Measurements from ENCODE around the gene TMED8. TPM values are rescaled to one million over a fixed set of nuclear protein-coding genes. Genes with fewer than 3 reads are reported as not detected.

Gene TMED8
- total and polyA plus RNA-seq, 5 donors: 2.4 to 7.5 (median 6.4) TPM

GRCh38 chr14:77311217-77311616 is 65.7 kb downstream of the TMED8 start:
- DNase-seq (no peak), ATAC-seq (no peak)
- Histone ChIP-seq H3K27me3 (ENCODE audit: control insufficient read depth, insufficient read depth) (no peaks in the 10 kb centered on the region), H3K9me3 (ENCODE audit: control insufficient read depth, low read length) (no peaks in the 10 kb centered on the region), H3K27ac (ENCODE audit: low read length) (no peak overlapping the region), H3K4me3 (ENCODE audit: low read length) (no peak overlapping the region), H3K4me1 (ENCODE audit: control insufficient read depth, insufficient read depth, low read length) (peaks cover 8% of the 10 kb centered on the region)
- 88% methylated on average over 2 of the region's 2 CpGs for WGBS
- intact Hi-C loops (cut with DNase I): loop anchor here in 3 of 4 donors (10.0 kb wide), 2 partner anchors 156 to 436 kb away; no protein-coding TSS in a partner anchor

- no peaks in the 10 kb centered on the region for H3K9me3 ChIP-seq (ENCODE audit: control insufficient read depth, low read length)
- H3K4me1 ChIP-seq (ENCODE audit: control insufficient read depth, insufficient read depth, low read length): peaks cover 6% of the 10 kb centered on the region
- H3K27ac ChIP-seq (ENCODE audit: low read length): no peak overlapping the region
- ATAC-seq (no peak), DNase-seq (no peak)
- no peaks in the 10 kb centered on the region for H3K27me3 ChIP-seq (ENCODE audit: control insufficient read depth, insufficient read depth)
- intact Hi-C loops (cut with DNase I): loop anchor here in 3 of 4 donors (10.0 kb wide), 2 partner anchors 155 to 435 kb away; no protein-coding TSS in a partner anchor
- no peak overlapping the region for H3K4me3 ChIP-seq (ENCODE audit: low read length)
- WGBS: 77% methylated on average over 4 of the region's 4 CpGs
These were observed 66.9 kb downstream of the TMED8 start for GRCh38 chr14:77310026-77310425.

GRCh38 chr14:77309131-77309530 is 67.8 kb downstream of the TMED8 start:
- peaks cover 2% of the 10 kb centered on the region for H3K4me1 ChIP-seq (ENCODE audit: control insufficient read depth, insufficient read depth, low read length)
- H3K27ac ChIP-seq (ENCODE audit: low read length): no peak overlapping the region
- no peaks in the 10 kb centered on the region for H3K27me3 ChIP-seq (ENCODE audit: control insufficient read depth, insufficient read depth)
- ATAC-seq (no peak), DNase-seq (no peak)
- no peak overlapping the region for H3K4me3 ChIP-seq (ENCODE audit: low read length)
- H3K9me3 ChIP-seq (ENCODE audit: control insufficient read depth, low read length): no peaks in the 10 kb centered on the region
- 84% methylated on average over 4 of the region's 4 CpGs for WGBS
- intact Hi-C loops (cut with DNase I): loop anchor here in 1 of 4 donors (5.0 kb wide), 1 partner anchor 437 kb away; no protein-coding TSS in a partner anchor

GRCh38 chr14:77306851-77307496 is 69.9 kb downstream of the TMED8 start:
- WGBS: 46% methylated on average over 3 of the region's 3 CpGs
- no peak overlapping the region for H3K4me3 ChIP-seq (ENCODE audit: low read length)
- H3K27ac ChIP-seq (ENCODE audit: low read length): no peak overlapping the region
- no peaks in the 10 kb centered on the region for H3K9me3 ChIP-seq (ENCODE audit: control insufficient read depth, low read length)
- intact Hi-C loops (cut with DNase I): loop anchor here in 1 of 4 donors (5.0 kb wide), 1 partner anchor 435 kb away; no protein-coding TSS in a partner anchor
- no peaks in the 10 kb centered on the region for H3K4me1 ChIP-seq (ENCODE audit: control insufficient read depth, insufficient read depth, low read length)
- no peaks in the 10 kb centered on the region for H3K27me3 ChIP-seq (ENCODE audit: control insufficient read depth, insufficient read depth)
- DNase-seq (no peak), ATAC-seq (peak in 1 of 2 donors; percentile 52)

DNA sequence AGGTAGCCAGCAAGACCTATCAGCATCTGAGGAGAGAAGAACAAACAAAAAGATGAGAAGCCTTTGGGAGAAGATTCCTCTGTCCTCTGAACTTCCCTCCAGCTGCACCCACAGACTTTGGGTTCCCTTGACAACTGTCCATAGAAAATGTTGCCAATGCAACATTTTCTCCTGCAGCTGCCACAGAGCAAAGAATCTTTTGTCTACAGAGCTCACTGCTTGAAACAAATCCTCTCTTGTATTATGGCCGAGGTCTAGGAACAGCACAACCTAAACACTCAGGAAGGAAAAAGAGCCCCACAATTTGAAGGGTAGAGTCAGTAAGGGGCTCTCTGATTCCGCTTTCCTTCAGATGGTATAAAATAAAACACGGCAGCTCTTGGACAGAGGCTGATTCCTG is 70.5 kb downstream of the TMED8 start:
- Histone ChIP-seq H3K4me1 (ENCODE audit: control insufficient read depth, insufficient read depth, low read length) (no peaks in the 10 kb centered on the region), H3K4me3 (ENCODE audit: low read length) (no peak overlapping the region), H3K27ac (ENCODE audit: low read length) (no peak overlapping the region), H3K27me3 (ENCODE audit: control insufficient read depth, insufficient read depth) (no peaks in the 10 kb centered on the region), H3K9me3 (ENCODE audit: control insufficient read depth, low read length) (no peaks in the 10 kb centered on the region)
- ATAC-seq: no peak
- WGBS: 63% methylated on average over 3 of the region's 3 CpGs
- intact Hi-C loops (cut with DNase I): loop anchor here in 1 of 4 donors (5.0 kb wide), 1 partner anchor 434 kb away; no protein-coding TSS in a partner anchor
- no peak for DNase-seq

- ATAC-seq (no peak), DNase-seq (no peak)
- H3K4me1 ChIP-seq (ENCODE audit: control insufficient read depth, insufficient read depth, low read length): no peaks in the 10 kb centered on the region
- intact Hi-C loops (cut with DNase I): loop anchor here in 1 of 4 donors (5.0 kb wide), 1 partner anchor 433 kb away; no protein-coding TSS in a partner anchor
- no peak overlapping the region for H3K4me3 ChIP-seq (ENCODE audit: low read length)
- H3K27ac ChIP-seq (ENCODE audit: low read length): peak overlapping the region; percentile 25
- H3K27me3 ChIP-seq (ENCODE audit: control insufficient read depth, insufficient read depth): no peaks in the 10 kb centered on the region
- WGBS: 72% methylated on average over 4 of the region's 4 CpGs
- H3K9me3 ChIP-seq (ENCODE audit: control insufficient read depth, low read length): no peaks in the 10 kb centered on the region
These were observed 71.2 kb downstream of the TMED8 start for GRCh38 chr14:77305696-77306095.

- WGBS: 62% methylated on average over 4 of the region's 4 CpGs
- intact Hi-C loops (cut with DNase I): loop anchor here in 1 of 4 donors (5.0 kb wide), 1 partner anchor 249 kb away; no protein-coding TSS in a partner anchor
These were observed 73.3 kb downstream of the TMED8 start for GRCh38 chr14:77303417-77304156.

DNA sequence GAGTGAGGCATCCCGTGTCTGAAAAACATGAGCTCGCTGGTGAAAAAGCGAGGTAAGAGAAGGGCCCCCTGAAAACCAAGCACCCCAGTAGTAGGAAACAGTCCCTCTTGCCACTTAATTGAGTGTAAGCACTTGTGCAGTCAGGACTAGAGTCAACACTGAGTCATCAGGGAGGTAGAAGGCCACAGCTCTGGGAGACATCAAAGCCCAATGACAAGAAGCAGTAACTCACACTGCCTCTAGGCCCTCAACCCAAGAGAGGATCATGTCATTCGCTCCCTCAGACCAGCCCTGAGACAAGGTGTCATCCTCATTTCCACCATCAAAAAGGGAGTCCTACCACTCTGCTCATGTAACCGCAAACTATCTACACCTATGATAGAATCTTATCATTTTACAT is 74.0 kb downstream of the TMED8 start:
- H3K27me3 ChIP-seq (ENCODE audit: control insufficient read depth, insufficient read depth): no peaks in the 10 kb centered on the region
- H3K27ac ChIP-seq (ENCODE audit: low read length): no peak overlapping the region
- 95% methylated on average over 5 of the region's 5 CpGs for WGBS
- H3K9me3 ChIP-seq (ENCODE audit: control insufficient read depth, low read length): no peaks in the 10 kb centered on the region
- ATAC-seq (no peak), DNase-seq (no peak)
- no peaks in the 10 kb centered on the region for H3K4me1 ChIP-seq (ENCODE audit: control insufficient read depth, insufficient read depth, low read length)
- intact Hi-C loops (cut with DNase I): loop anchor here in 1 of 4 donors (5.0 kb wide), 1 partner anchor 249 kb away; no protein-coding TSS in a partner anchor
- H3K4me3 ChIP-seq (ENCODE audit: low read length): no peak overlapping the region

More at GRCh38 chr14:77303417-77304156, 73.3 kb downstream of the TMED8 start:
- ATAC-seq: no peak
- Histone ChIP-seq H3K4me3 (ENCODE audit: low read length) (no peak overlapping the region), H3K4me1 (ENCODE audit: control insufficient read depth, insufficient read depth, low read length) (no peaks in the 10 kb centered on the region), H3K27ac (ENCODE audit: low read length) (no peak overlapping the region), H3K9me3 (ENCODE audit: control insufficient read depth, low read length) (no peaks in the 10 kb centered on the region), H3K27me3 (ENCODE audit: control insufficient read depth, insufficient read depth) (no peaks in the 10 kb centered on the region)
- no peak for DNase-seq

DNA sequence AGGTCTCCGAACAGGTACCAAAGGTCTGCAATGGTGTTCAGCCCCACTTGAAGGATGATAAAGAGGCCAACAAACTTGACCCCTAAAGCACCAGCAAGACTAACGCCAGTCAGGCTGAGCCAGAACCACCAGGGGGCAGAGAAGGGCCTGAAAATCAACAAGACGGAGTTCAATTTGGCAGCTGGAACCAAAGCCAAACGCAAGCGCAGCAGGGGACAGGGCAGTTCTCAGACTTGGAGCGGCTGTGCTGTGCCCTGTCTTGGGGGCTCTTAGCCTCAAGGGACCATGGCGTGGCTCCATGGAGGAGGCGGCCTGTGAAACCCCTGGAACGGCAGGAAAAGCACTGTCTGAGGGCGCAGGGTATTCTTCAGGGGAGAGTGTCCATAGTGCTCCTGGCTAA is 75.8 kb downstream of the TMED8 start:
- H3K4me3 ChIP-seq (ENCODE audit: low read length): no peak overlapping the region
- WGBS: 36% methylated on average over 10 of the region's 10 CpGs
- DNase-seq: peak; percentile 77 to 91 (median 86)
- no peaks in the 10 kb centered on the region for H3K9me3 ChIP-seq (ENCODE audit: control insufficient read depth, low read length)
- no peaks in the 10 kb centered on the region for H3K4me1 ChIP-seq (ENCODE audit: control insufficient read depth, insufficient read depth, low read length)
- H3K27ac ChIP-seq (ENCODE audit: low read length): no peak overlapping the region
- peak; percentile 65 to 70 for ATAC-seq
- H3K27me3 ChIP-seq (ENCODE audit: control insufficient read depth, insufficient read depth): no peaks in the 10 kb centered on the region
- intact Hi-C loops (cut with DNase I): loop anchor here in 1 of 4 donors (5.0 kb wide), 1 partner anchor 251 kb away; no protein-coding TSS in a partner anchor

DNA sequence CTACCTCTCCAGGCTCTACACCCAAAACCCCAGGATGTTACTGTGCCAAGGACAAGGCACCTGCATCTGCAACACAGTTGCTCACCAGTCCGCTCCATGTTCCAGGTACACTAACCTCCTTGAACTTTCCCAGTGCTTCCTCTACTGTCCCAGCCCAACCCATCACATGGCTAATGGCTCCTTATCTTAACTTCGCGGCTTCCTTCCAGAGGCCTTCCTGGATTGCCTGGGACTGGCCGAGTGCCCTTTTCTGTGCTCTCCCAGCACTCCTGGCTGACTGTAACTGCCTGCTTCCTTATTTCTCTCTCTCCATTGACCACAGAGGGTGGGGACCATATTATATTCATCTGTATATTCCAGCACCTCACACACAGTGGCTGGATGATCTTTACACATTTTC is 77.1 kb downstream of the TMED8 start:
- H3K9me3 ChIP-seq (ENCODE audit: control insufficient read depth, low read length): no peaks in the 10 kb centered on the region
- no peaks in the 10 kb centered on the region for H3K27me3 ChIP-seq (ENCODE audit: control insufficient read depth, insufficient read depth)
- WGBS: 65% methylated on average over 4 of the region's 4 CpGs
- ATAC-seq: peak; percentile 63 to 80
- H3K4me3 ChIP-seq (ENCODE audit: low read length): no peak overlapping the region
- no peak overlapping the region for H3K27ac ChIP-seq (ENCODE audit: low read length)
- no peak for DNase-seq
- H3K4me1 ChIP-seq (ENCODE audit: control insufficient read depth, insufficient read depth, low read length): no peaks in the 10 kb centered on the region
- intact Hi-C loops (cut with DNase I): loop anchor here in 1 of 4 donors (5.0 kb wide), 1 partner anchor 253 kb away; no protein-coding TSS in a partner anchor

GRCh38 chr14:77296906-77297305 is 80.0 kb downstream of the TMED8 start:
- intact Hi-C loops (cut with DNase I): no loop called here
- no peak overlapping the region for H3K27ac ChIP-seq (ENCODE audit: low read length)

More at GRCh38 chr14:77296906-77297305, 80.0 kb downstream of the TMED8 start:
- no peaks in the 10 kb centered on the region for H3K4me1 ChIP-seq (ENCODE audit: control insufficient read depth, insufficient read depth, low read length)
- no peak for ATAC-seq
- H3K27me3 ChIP-seq (ENCODE audit: control insufficient read depth, insufficient read depth): no peaks in the 10 kb centered on the region
- H3K9me3 ChIP-seq (ENCODE audit: control insufficient read depth, low read length): no peaks in the 10 kb centered on the region
- DNase-seq: no peak
- H3K4me3 ChIP-seq (ENCODE audit: low read length): no peak overlapping the region
- WGBS: 89% methylated on average over 8 of the region's 8 CpGs

Data from right cardiac atrium (tissue), 5 donors.